Spleen (tissue), 7 donors: ENCODE measurements around the gene HSP90AB1.

ENCODE experiments used
- POLR2A ChIP-seq, 3 donors: fragments of 450-650 bp; IDR thresholded peaks; one replicate each; pipeline ENCODE4 v1.5.1; 2017; ENCODE audit warnings: antibody characterized with exemption in 3 of 3, mild to moderate bottlenecking in 1 of 3
- POLR2AphosphoS5 ChIP-seq, 3 donors: sonication (generic); formaldehyde crosslinking; IDR thresholded peaks; one replicate each; pipeline ENCODE4 v1.5.1; 2017; ENCODE audit warnings: antibody characterized with exemption in 3 of 3
- TF ChIP-seq, protein P1 (sequence below), 11 experiments: fragments of 200-600 bp in 7 of 11; fragments of 450-650 bp in 4 of 11; sonication (generic) in 4 of 11; IDR thresholded peaks in 8 of 11; conservative IDR thresholded peaks in 3 of 11; 1 replicate in 7 of 11; 2 replicates in 4 of 11; pipeline versions ENCODE4 v1.4.0 to v1.8.0; 2016 to 2021; ENCODE audit warnings: antibody characterized with exemption in 11 of 11, inconsistent platforms in 4 of 11, mild to moderate bottlenecking in 1 of 11
- donor health status: DM: no; HTN: no; CAD: no; lungs with moderate emphysema.
- donor health status: DM: no; HTN: no; CAD: no.
- donor health status: DM: no; HTN: no; CAD: no.

DNA sequence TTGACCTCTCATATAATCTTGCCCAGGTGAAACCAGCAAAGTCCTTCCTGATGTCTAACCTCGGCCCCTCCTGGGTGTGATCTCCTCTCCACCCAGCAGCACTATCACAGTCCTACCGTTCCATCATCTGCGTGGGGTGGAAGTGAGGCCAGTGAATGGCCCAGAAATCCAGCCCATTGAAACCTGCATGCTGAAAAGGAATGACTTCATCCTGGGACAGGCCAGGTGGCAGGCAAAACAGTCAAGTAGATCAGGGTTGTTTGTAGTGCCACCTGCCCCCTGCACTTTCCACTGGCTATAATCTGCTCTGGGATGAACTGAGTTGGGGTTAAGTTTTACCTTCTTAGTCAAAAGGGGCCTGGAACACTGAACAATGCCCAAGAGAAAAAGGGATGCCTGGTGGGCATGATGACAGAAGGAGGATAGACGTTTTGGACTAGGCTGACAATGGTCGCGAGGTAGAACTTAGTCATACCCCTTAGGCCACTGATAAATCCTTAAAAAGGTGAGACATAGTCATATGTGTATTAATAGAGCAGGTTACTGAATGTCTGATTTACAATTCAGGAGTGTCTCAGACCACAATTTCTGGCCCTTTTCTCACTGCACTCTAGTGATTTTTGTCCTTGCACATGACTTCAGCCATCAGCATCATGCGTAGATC, 8.1 kb upstream of the HSP90AB1 start:
- TF ChIP-seq, protein P1, sequence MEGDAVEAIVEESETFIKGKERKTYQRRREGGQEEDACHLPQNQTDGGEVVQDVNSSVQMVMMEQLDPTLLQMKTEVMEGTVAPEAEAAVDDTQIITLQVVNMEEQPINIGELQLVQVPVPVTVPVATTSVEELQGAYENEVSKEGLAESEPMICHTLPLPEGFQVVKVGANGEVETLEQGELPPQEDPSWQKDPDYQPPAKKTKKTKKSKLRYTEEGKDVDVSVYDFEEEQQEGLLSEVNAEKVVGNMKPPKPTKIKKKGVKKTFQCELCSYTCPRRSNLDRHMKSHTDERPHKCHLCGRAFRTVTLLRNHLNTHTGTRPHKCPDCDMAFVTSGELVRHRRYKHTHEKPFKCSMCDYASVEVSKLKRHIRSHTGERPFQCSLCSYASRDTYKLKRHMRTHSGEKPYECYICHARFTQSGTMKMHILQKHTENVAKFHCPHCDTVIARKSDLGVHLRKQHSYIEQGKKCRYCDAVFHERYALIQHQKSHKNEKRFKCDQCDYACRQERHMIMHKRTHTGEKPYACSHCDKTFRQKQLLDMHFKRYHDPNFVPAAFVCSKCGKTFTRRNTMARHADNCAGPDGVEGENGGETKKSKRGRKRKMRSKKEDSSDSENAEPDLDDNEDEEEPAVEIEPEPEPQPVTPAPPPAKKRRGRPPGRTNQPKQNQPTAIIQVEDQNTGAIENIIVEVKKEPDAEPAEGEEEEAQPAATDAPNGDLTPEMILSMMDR (IDR thresholded peaks at IDR 0.05 in 8 of 11, conservative IDR thresholded peaks at IDR 0.05 in 3 of 11), result no peak
- TF ChIP-seq POLR2AphosphoS5 (IDR thresholded peaks at IDR 0.05) (no peak), POLR2A (IDR thresholded peaks at IDR 0.05) (no peak)
